ENCODE measurements around the gene DGKG.

Gene DGKG

GRCh38 chr3:186236357-186237020 lies 125.5 kb downstream of the DGKG start:
- no peak for DNase-seq

- no peak for DNase-seq
Observed at GRCh38 chr3:186235554-186235953, 126.5 kb downstream of the DGKG start.

GRCh38 chr3:186234152-186234551 lies 127.9 kb downstream of the DGKG start:
- no peak for DNase-seq

- DNase-seq = no peak
Observed at GRCh38 chr3:186226482-186226881, 135.6 kb downstream of the DGKG start.

- DNase-seq = no peak
Observed at GRCh38 chr3:186225603-186226002, 136.4 kb downstream of the DGKG start.

- no peak for DNase-seq
Observed at GRCh38 chr3:186224041-186224610, 137.9 kb downstream of the DGKG start.

GRCh38 chr3:186223476-186223875 lies 138.6 kb downstream of the DGKG start:
- DNase-seq = no peak

GRCh38 chr3:186221760-186222378 lies 140.2 kb downstream of the DGKG start:
- DNase-seq = no peak

- DNase-seq = no peak
Observed at GRCh38 chr3:186220911-186221645, 141.0 kb downstream of the DGKG start.

- DNase-seq = no peak
Observed at GRCh38 chr3:186220365-186220764, 141.7 kb downstream of the DGKG start.

- no peak for DNase-seq
Observed at GRCh38 chr3:186219211-186219638, 142.8 kb downstream of the DGKG start.

- no peak for DNase-seq
Observed at GRCh38 chr3:186218421-186218820, 143.6 kb downstream of the DGKG start.

- DNase-seq = no peak
Observed at GRCh38 chr3:186217820-186218164, 144.2 kb downstream of the DGKG start.

GRCh38 chr3:186216900-186217819 lies 144.9 kb downstream of the DGKG start:
- DNase-seq = no peak

- no peak for DNase-seq
Observed at GRCh38 chr3:186214670-186215069, 147.4 kb downstream of the DGKG start.

- no peak for DNase-seq
Observed at GRCh38 chr3:186213946-186214345, 148.1 kb downstream of the DGKG start.

- DNase-seq = no peak
Observed at GRCh38 chr3:186212611-186213010, 149.4 kb downstream of the DGKG start.

- no peak for DNase-seq
Observed at GRCh38 chr3:186210852-186211500, 151.1 kb downstream of the DGKG start.

GRCh38 chr3:186209810-186210752 lies 152.0 kb downstream of the DGKG start:
- DNase-seq = no peak

- DNase-seq = no peak
Observed at GRCh38 chr3:186208296-186208989, 153.6 kb downstream of the DGKG start.
